Fibroblast of skin of right biceps (primary cell): ENCODE results near the gene TMEM132D.

Source experiments
- DNase-seq: peaks from one replicate; pipeline ENCODE4 v3.0.0-alpha.2; 2013

Gene TMEM132D

DNA sequence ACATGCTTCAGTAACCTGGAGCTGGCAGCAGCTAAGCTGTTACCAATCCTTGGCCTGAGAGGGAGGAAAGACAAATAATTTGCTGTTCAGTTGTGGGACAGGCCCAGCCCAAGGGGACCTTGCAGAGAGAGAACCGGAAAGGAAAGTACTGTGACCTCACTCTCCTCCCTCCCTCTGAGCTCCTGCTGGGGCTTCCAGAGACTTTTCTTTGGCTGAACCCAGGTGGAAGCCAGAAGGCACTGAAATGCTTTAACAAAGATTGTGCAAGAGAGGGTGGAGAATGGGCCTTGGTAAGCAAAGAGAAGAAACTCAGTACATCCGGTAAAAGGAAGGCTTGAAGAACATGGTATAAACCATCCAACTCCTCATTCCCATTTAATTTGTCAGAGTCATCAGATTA, 593.5 kb downstream of the TMEM132D start:
- DNase-seq, result no peak

DNA sequence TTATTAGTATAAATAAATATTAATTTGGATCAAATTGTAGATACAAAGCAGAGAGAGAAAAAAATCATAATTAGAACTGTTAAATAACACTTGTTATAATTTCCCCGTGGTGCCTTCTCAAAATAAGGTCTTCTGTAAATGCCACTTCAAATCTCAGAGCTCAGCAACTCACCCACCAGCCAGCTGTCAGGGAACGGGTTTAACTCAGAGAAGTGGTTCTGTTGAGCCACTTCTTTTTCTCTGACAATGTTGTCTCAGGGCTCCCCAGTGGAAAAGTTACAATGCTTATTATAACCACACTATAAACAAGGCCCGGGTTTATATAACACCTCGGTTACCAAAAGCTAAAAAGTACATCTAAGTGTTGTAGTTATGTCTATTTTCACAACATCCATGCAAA, 598.0 kb downstream of the TMEM132D start:
- DNase-seq, result no peak

GRCh38 chr12:129304529-129304928, 599.3 kb downstream of the TMEM132D start:
- no peak for DNase-seq

GRCh38 chr12:129300011-129300410, 603.8 kb downstream of the TMEM132D start:
- DNase-seq, result no peak

- no peak for DNase-seq
These were observed 604.9 kb downstream of the TMEM132D start for GRCh38 chr12:129298921-129299320.

- DNase-seq, result no peak
These were observed 607.2 kb downstream of the TMEM132D start for GRCh38 chr12:129296671-129297070.

DNA sequence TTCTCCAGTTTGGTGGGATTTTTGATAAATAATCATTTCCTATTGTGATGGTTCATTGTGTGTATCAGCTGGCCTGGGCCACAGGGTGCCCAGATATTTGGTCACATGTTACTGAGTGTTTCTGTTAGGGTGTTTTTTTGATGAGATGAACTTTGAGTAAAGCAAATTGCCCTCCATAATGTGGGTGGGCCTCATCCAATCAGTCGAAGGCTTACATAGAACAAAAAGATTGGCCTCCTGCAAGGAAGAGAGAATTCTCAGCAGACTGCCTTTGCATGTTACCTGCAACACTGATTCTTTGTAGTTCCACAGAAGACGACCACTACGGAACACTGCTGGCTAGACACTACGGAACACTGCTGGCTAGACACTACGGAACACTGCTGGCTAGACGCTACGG, 609.0 kb downstream of the TMEM132D start:
- no peak for DNase-seq

DNA sequence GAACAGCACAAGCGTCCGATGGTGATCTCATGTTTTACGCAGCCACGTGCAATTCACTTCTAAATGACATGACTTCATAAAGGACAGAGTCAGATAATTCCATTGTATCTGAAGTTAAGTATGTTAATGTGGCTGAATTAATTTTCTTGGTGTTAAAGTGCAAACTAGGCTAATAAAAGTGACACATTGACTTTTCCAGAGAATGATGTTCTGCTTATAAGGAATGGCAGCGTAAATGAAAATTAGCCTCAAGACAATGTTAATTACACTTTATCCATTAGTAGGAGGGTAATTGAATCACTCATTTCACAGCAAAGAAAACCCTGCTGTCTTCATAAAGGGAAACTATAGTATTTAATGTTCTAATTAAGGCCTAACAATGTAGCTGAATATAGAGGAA, 624.1 kb downstream of the TMEM132D start:
- DNase-seq, result no peak

GRCh38 chr12:129276361-129277060, 627.3 kb downstream of the TMEM132D start:
- DNase-seq, result no peak

DNA sequence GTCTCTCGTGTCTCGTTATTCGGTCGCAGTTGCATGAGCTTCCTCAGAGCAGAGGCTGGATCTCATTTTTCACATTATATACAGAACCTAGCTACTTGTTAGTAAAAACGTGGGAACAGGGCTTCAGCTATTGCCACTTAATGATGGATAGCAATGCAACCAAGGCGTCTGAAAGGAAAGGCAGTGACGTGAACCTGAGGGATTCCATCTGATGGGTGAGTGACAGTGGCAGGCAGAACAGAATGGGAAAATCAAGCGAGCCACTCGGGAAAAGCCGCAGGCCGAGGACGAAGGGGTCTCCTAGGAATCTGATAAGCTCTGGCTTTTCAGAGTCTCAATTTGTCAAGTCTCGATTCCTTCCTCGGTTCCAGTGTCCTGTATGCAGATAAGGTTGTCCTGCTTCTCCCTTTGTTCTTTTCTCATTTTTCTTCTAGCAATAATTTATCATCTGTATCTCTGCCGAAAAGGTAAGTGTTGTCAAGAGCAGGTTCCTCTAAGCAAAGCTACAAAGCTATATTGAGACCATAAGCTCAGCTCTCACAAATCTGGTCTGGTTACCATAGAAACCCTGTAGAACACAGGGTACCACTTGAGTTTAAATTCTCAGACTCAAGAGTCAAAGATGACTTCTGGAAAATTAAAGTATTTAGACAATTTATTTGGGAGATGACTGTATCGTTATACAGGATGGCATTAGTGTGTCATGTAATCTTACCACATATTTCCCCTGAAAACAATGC, 633.9 kb downstream of the TMEM132D start:
- no peak for DNase-seq

GRCh38 chr12:129258781-129259318, 645.0 kb downstream of the TMEM132D start:
- DNase-seq, result no peak

DNA sequence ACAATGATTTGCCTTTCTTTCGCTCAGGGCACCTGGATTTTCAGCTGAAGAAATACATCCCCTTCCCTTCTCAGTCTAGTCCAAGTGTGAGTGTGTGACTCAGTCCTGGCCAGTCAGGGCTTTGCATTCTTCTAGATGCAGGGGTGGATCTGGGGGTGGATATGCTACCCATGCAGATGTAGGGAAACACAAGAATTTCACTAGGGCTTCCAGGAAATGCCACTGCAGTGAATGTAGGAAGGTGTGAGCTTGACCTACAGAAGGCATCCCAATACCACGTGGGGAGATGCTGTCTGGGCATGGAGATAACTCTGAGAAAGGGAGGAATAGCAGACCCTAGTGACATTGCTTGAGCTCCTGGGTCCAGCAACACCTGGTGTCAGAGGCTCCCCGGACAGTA, 646.3 kb downstream of the TMEM132D start:
- DNase-seq, result no peak

- DNase-seq, result no peak
These were observed 657.2 kb downstream of the TMEM132D start for GRCh38 chr12:129246630-129247029.

GRCh38 chr12:129245769-129246168, 658.1 kb downstream of the TMEM132D start:
- DNase-seq, result no peak

DNA sequence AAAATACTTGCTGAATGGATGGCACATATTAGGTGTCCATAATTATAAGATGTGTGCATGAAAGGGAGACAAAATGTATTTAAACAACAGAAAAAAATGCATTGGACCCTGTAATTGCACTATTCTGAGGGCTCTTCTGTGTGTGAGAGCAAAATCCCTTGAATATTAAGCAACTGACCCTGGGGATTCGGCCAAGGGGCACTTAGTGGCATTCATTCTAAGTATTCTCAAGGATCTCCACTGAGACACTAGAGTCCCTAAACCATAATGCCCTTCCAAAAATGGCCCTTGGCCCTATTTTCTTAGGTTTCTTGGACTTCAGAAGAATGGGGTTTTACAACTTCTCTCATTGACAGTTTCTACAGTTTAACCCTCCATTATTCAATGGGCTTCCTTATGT, 662.0 kb downstream of the TMEM132D start:
- no peak for DNase-seq

DNA sequence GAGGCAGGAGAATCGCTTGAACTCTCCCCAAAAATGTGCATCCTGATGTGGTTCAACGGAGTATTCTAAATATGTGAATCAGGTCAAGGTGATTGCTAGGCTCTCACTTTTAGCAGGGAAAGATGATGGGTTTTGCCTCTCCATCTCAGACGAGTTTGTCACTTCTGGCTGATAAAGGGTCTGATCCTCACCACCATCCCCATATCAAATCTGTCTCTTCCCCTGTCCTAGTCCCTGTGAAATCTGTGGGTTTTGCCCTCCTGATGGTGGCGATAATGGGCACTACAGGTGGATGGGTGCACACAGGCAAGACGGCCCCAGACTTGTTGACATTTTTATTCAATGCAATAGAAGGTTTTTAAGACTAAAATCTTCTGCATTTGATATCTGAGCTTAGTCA, 665.9 kb downstream of the TMEM132D start:
- no peak for DNase-seq

- no peak for DNase-seq
These were observed 669.6 kb downstream of the TMEM132D start for GRCh38 chr12:129234209-129234608.

- no peak for DNase-seq
These were observed 672.3 kb downstream of the TMEM132D start for GRCh38 chr12:129231491-129231890.

GRCh38 chr12:129230995-129231394, 672.8 kb downstream of the TMEM132D start:
- DNase-seq, result no peak

DNA sequence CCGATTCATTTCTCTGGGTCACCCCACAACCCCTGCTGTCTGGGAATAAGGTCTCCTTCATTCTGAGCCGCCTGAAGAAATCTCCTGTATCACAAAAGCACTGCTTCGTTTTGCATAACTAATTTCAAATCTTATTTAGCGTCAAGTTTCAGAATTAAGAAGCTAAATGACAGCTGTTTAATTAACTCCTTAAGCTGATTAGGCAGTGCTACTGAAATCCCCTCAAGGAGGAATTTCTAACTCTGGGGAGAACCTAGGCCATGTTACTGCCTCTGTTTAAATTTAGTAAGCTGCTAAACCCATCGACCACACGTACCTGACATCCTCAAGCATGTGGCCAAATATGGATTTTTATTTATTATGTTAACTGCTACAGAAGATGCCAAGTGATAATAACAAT, 677.0 kb downstream of the TMEM132D start:
- no peak for DNase-seq

DNA sequence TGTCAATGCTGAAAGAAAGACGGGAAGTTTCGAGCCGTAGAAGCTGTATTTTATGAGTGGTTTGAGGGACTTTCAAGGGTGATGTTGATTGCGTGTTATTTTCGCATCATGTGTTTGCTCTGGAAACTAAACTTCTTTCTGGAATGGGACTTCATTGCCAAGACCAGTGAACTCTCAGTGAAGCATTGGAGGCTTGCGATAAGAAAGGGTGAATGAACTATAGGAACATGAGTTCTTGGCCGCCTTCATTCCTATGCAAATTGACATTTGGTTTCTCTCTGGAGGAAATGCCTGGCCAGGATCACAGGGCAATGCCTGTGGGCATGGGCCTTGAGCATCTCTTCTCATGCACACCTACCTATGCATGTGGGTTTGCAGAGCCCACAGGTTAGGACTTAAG, 677.8 kb downstream of the TMEM132D start:
- DNase-seq, result no peak

GRCh38 chr12:129215556-129215955, 688.3 kb downstream of the TMEM132D start:
- DNase-seq, result no peak

DNA sequence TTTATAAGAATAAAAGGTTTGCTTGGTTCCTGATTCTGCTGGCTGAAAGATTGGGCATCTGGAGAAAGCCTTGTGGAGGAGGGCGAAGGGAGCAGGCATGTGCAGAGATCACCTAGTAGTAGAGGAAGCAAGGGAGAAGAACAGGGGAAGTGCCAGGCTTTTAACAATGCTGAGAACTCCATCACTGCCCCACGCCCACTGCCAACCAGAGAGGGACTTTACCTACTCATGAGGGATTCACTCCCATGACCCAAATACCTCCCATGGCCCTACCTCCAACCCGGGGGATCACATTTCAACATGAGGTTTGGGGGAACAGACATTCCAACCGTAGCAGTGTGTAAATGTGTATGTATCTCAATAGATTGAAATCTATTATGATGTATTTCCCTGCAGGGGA, 690.3 kb downstream of the TMEM132D start:
- DNase-seq, result no peak

DNA sequence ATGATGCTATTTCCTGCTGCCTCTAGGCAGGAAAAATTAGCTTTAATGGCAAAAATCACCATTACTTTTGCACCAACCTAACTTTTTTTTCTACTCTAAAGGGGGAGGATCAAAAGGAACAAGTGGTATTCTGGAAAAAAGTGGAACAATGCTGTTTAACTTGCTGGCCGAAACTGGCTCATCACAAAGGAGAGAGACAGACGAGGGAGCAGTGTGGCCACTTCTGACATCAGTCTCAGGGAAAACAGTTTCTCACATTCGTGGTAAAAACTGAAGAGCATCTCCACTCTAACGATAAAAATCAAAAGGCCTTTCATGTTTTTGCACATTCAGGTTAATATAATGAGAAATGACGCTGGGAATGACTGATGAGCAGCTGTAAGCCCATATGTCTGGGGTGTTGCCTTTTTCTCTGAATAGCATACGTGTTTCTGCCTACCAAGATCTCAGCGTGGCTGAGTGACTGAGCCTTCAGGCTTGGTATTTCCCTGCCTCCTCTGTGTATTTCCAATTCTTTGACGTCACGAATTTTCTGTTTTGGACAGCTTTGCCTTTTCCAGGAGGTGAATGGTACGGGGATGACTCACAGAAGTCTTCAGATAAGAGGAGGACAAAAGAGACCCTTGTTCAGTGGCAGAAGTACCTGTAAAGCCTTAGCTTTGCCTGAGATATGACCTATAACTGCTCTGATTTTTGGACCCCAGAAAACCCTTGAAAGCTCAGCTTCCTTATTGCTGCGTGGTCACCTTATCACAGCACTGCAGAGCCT, 691.8 kb downstream of the TMEM132D start:
- DNase-seq, result peak; percentile 20
